NCI-H2029 (cell line): ENCODE results near the gene CCDC82.

Experiments
- DNase-seq: peaks from one replicate; lab custom pipeline; 2025; lab: John Stamatoyannopoulos, UW

The CCDC82 gene

GRCh38 chr11:96306933-96307775 lies 82.6 kb downstream of the CCDC82 start:
- DNase-seq, result no peak

DNA sequence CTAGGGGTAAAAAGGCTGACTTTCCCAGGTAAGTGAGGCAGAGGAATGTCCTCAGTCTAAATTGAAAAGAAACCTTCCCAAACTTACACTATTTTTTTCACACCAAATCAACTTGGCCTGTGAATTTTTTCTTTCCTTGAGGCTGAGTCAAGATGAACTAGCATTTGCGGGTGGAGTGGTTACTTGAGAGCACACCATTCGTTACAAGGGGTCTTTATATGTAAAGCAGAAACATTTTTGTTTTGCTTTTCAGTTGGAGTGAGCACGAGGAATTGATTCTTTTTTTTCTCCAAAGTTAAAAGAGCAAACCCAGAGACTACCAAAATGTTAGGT lies 83.1 kb downstream of the CCDC82 start:
- no peak for DNase-seq

- DNase-seq, result no peak
Observed at GRCh38 chr11:96306071-96306470, 83.6 kb downstream of the CCDC82 start.

- DNase-seq, result no peak
Observed at GRCh38 chr11:96303980-96304379, 85.7 kb downstream of the CCDC82 start.

DNA sequence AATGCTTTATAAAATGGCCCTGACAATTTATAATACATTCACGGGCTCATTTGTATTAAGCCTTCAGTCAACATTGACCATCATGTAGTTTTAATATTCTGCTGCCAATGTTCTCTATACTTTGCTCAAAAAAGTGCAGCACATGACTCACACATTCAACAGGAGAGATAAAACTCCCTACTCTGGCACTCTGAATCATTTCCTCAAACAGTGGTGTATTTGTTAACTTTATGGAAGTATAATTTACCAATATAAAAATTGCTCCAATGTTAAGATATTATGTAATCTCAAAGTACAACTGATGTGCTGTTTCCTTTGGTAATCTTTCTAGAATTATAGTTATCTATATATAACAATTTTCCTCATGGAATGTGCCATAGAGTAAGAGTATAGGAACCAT lies 86.6 kb downstream of the CCDC82 start:
- no peak for DNase-seq
